Activated effector memory CD4-positive, alpha-beta T cell treated with Interleukin-2 at 50 U/mL for 16 hours (primary cell): ENCODE results near the gene WDR48.

ENCODE experiments used
- DNase-seq: peaks from one replicate; pipeline ENCODE4 v3.0.0-alpha.2; 2020

The WDR48 gene

GRCh38 chr3:39103324-39103693 is 51.5 kb downstream of the WDR48 start:
- no peak for DNase-seq

GRCh38 chr3:39103791-39104552 is 52.2 kb downstream of the WDR48 start:
- no peak for DNase-seq

GRCh38 chr3:39104961-39105686 is 53.3 kb downstream of the WDR48 start:
- DNase-seq, result no peak

GRCh38 chr3:39105687-39106063 is 53.9 kb downstream of the WDR48 start:
- no peak for DNase-seq

- DNase-seq, result no peak
Measured at GRCh38 chr3:39106281-39106811, 54.5 kb downstream of the WDR48 start.

GRCh38 chr3:39106851-39107387 is 55.1 kb downstream of the WDR48 start:
- no peak for DNase-seq

- DNase-seq, result peak; percentile 40
Measured at GRCh38 chr3:39107388-39108199, 55.8 kb downstream of the WDR48 start, which contains the start of the genes GORASP1 and TTC21A. TSS of gene GORASP1 (minus strand) at chr3:39107627. CDS start at chr3:39107541, 86 bp downstream. TSS of gene TTC21A (plus strand) at chr3:39107680. CDS start at chr3:39107838, 158 bp downstream.

- DNase-seq, result no peak
Measured at GRCh38 chr3:39108200-39108710, 56.4 kb downstream of the WDR48 start.

- DNase-seq, result no peak
Measured at GRCh38 chr3:39109086-39109485, 57.3 kb downstream of the WDR48 start.

- no peak for DNase-seq
Measured at GRCh38 chr3:39110041-39110639, 58.3 kb downstream of the WDR48 start.

- DNase-seq, result no peak
Measured at GRCh38 chr3:39112113-39112512, 60.3 kb downstream of the WDR48 start.

GRCh38 chr3:39112535-39112934 is 60.7 kb downstream of the WDR48 start:
- DNase-seq, result no peak

GRCh38 chr3:39113291-39113690 is 61.5 kb downstream of the WDR48 start:
- DNase-seq, result no peak

- no peak for DNase-seq
Measured at GRCh38 chr3:39114456-39114855, 62.6 kb downstream of the WDR48 start.

GRCh38 chr3:39115870-39116269 is 64.1 kb downstream of the WDR48 start:
- DNase-seq, result no peak

- no peak for DNase-seq
Measured at GRCh38 chr3:39118079-39118478, 66.3 kb downstream of the WDR48 start.

- DNase-seq, result no peak
Measured at GRCh38 chr3:39118931-39119660, 67.3 kb downstream of the WDR48 start.

- DNase-seq, result no peak
Measured at GRCh38 chr3:39121621-39122020, 69.8 kb downstream of the WDR48 start.

GRCh38 chr3:39122813-39123212 is 71.0 kb downstream of the WDR48 start:
- DNase-seq, result no peak

- DNase-seq, result no peak
Measured at GRCh38 chr3:39124876-39125840, 73.3 kb downstream of the WDR48 start.
